Psoas muscle (tissue), 8 donors: ENCODE data around the gene TYW1. TPM values are rescaled to one million over a fixed set of nuclear protein-coding genes. Genes with fewer than 3 reads are reported as not detected.
"Not testable (repeated sequence)": the region's sequence is repeated elsewhere in the genome, so short reads cannot be mapped to it uniquely, and the experiment has no call there.

Source experiments
- ATAC-seq, 4 donors: fragments of 200-7000 bp; cut with Tn5 transposase; one replicate each; pipeline ENCODE4 v1.9.1; 2020; ENCODE audit warnings: moderate library complexity in 3 of 4, mild to moderate bottlenecking in 2 of 4
- DNase-seq, 2 donors: peaks; one replicate each; pipeline ENCODE4 v3.0.0-alpha.2; 2020
- H3K27ac ChIP-seq: fragments of 200-600 bp; one replicate; pipeline ENCODE4 v1.8.0; 2022
- H3K27me3 ChIP-seq, 3 donors: fragments of 200-600 bp in 1 of 3; one replicate each; pipeline versions ENCODE4 v1.6.1 to v1.8.0; 2013 to 2022; ENCODE audit warnings: low read length in 2 of 3, mild to moderate bottlenecking in 2 of 3, moderate library complexity in 1 of 3; ENCODE audit not compliant: insufficient read depth in 3 of 3
- H3K36me3 ChIP-seq, 2 donors: fragments of 200-600 bp in 1 of 2; one replicate each; pipeline versions ENCODE4 v1.6.1 to v1.8.0; 2013 to 2022; ENCODE audit warnings: low read depth in 1 of 2, mild to moderate bottlenecking in 1 of 2, moderate library complexity in 1 of 2; ENCODE audit not compliant: insufficient read depth in 1 of 2
- H3K4me1 ChIP-seq: fragments of 200-600 bp; one replicate; pipeline ENCODE4 v1.8.0; 2022
- H3K4me3 ChIP-seq: fragments of 200-600 bp; one replicate; pipeline ENCODE4 v1.8.0; 2022; ENCODE audit warnings: mild to moderate bottlenecking
- H3K9me3 ChIP-seq: fragments of 200-600 bp; one replicate; pipeline ENCODE4 v1.8.0; 2022
- WGBS, 3 donors: extraction: QIAGEN DNeasy Blood & Tissue Kit; methylation state at CpG; one replicate each; pipeline versions ENCODE4 v1.1.6 to v1.1.7; 2013; 5-methylcytosine and 5-hydroxymethylcytosine counted together
- intact Hi-C, 2 donors: fragments of 100-400 bp; cut with DNase I; formaldehyde crosslinking; loops; one replicate each; pipeline versions ENCODE4 v1.11.0 to v1.14.2; 2022
- polyA plus RNA-seq, 3 donors: library from polyadenylated mRNA; stranded (reverse); fragments of 200-250 nt; gene quantifications; one replicate each; pipeline ENCODE4 v1.2.3, GENCODE V29; 2013
- total RNA-seq, 4 donors: library from RNA; stranded (reverse); fragmentation: NEBNext Ultra II Directional in 2 of 4; extraction: Animal tissue kit (Norgen Biotek cat#: 25700) in 2 of 4; gene quantifications; one replicate each; pipeline versions ENCODE4 v1.2.1 to v1.2.4, GENCODE V29; 2021 to 2023
- TF ChIP-seq, protein P1 (sequence below): fragments of 200-600 bp; IDR thresholded peaks from one replicate; pipeline ENCODE4 v1.8.0; 2022; ENCODE audit warnings: antibody characterized with exemption
- donor health status: healthy with polysubstance abuse.
- donor health status: DM: no; HTN: no; CAD: no; lungs with moderate emphysema.
- donor health status: Bipolar disorder and iron deficiency.
- donor health status: healthy.
- donor health status: DM: yes; HTN: yes; CAD: no.
- donor health status: DM: no; HTN: no; CAD: no.
- donor health status: DM: no; HTN: no; CAD: no.
- donor health status: DM: yes; HTN: yes; CAD: no.

Gene TYW1
- total and polyA plus RNA-seq, 7 donors = 9.3 to 20.1 (median 10.7) TPM

DNA sequence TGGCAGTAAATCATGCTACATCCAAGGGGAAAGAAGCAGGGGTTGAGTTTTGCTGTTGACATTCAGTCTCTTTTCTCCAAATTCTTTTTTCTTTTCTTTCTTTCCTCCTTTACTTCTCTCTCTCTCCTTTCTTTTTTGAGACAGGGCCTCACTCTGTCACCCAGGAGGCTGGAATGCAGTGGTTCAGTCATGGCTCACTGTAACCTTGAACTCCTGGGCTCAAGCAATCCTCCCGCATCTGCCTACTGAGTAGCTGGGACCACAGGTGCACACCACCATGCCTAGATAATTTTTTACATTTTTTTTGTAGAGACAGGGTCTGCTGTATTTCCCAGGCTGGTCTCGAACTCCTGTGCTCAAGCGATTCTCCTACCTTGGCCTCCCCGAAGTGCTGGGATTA, 36.4 kb upstream of the TYW1 start:
- Histone ChIP-seq H3K27ac (no peak overlapping the region), H3K36me3 (peaks cover 0 to 57% of the 10 kb centered on the region in 2 donors), H3K9me3 (no peaks in the 10 kb centered on the region), H3K27me3 (no peaks in the 10 kb centered on the region), H3K4me3 (no peak overlapping the region), H3K4me1 (no peaks in the 10 kb centered on the region)
- no peak for ATAC-seq
- TF ChIP-seq, protein P1, sequence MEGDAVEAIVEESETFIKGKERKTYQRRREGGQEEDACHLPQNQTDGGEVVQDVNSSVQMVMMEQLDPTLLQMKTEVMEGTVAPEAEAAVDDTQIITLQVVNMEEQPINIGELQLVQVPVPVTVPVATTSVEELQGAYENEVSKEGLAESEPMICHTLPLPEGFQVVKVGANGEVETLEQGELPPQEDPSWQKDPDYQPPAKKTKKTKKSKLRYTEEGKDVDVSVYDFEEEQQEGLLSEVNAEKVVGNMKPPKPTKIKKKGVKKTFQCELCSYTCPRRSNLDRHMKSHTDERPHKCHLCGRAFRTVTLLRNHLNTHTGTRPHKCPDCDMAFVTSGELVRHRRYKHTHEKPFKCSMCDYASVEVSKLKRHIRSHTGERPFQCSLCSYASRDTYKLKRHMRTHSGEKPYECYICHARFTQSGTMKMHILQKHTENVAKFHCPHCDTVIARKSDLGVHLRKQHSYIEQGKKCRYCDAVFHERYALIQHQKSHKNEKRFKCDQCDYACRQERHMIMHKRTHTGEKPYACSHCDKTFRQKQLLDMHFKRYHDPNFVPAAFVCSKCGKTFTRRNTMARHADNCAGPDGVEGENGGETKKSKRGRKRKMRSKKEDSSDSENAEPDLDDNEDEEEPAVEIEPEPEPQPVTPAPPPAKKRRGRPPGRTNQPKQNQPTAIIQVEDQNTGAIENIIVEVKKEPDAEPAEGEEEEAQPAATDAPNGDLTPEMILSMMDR = no peak
- DNase-seq = no peak
- WGBS, 3 donors = 95 to 98% (median 97%) methylated on average over 4 of the region's 4 CpGs
- intact Hi-C loops = no loop called here

DNA sequence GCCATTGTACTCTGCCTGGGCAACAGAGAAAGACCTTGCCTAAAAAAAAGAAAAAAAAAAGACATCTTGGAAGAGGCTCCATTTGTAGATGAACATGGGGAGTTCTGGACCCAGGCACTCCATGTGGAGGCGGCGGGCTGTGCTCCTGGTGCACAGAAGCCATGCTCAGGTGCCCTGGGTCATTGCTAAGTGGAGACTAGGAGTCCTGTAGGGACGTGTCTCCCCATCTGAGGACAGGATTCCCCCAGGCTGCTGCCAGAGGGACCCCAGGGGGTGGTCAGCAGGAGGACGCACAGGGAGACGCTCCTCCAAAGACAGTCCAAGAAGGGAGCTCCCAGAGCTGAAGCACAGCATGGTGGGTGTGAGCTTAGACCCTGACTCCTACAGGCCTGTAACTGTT, 35.5 kb upstream of the TYW1 start:
- DNase-seq (no peak), ATAC-seq (no peak)
- peaks cover 0 to 48% of the 10 kb centered on the region in 2 donors for H3K36me3 ChIP-seq
- no peaks in the 10 kb centered on the region for H3K9me3 ChIP-seq
- no peak overlapping the region for H3K27ac ChIP-seq
- intact Hi-C loops = no loop called here
- 92 to 95% (median 93%) methylated on average over 5 of the region's 5 CpGs for WGBS, 3 donors
- H3K27me3 ChIP-seq = no peaks in the 10 kb centered on the region
- TF ChIP-seq, protein P1 = no peak
- no peak overlapping the region for H3K4me3 ChIP-seq
- H3K4me1 ChIP-seq = no peaks in the 10 kb centered on the region

DNA sequence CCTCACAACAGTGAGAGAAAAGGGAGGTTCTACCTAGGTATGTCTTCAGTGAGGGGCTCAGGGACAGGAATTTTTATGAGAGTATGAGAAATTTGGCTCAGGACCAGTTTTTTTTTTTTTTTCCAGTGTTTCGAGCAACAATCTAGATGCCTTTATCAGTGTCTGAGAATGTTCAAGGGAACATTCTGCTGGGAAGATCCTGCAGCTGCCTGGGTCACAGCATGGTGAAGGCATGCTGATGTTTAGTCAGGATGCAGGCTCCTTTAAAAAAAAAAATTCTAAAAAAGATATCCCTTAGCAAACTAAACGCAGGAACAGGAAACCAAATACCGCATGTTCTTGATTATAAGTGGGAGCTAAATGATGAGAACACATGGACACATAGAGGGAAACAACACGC, 32.2 kb upstream of the TYW1 start:
- TF ChIP-seq, protein P1 = no peak
- DNase-seq (no peak), ATAC-seq (no peak)
- no peaks in the 10 kb centered on the region for H3K27me3 ChIP-seq
- intact Hi-C loops = no loop called here
- H3K36me3 ChIP-seq = peaks cover 0 to 16% of the 10 kb centered on the region in 2 donors
- H3K27ac ChIP-seq = no peak overlapping the region
- no peak overlapping the region for H3K4me3 ChIP-seq
- H3K9me3 ChIP-seq = no peaks in the 10 kb centered on the region
- no peaks in the 10 kb centered on the region for H3K4me1 ChIP-seq
- 37 to 47% (median 47%) methylated on average over 4 of the region's 4 CpGs for WGBS, 3 donors

DNA sequence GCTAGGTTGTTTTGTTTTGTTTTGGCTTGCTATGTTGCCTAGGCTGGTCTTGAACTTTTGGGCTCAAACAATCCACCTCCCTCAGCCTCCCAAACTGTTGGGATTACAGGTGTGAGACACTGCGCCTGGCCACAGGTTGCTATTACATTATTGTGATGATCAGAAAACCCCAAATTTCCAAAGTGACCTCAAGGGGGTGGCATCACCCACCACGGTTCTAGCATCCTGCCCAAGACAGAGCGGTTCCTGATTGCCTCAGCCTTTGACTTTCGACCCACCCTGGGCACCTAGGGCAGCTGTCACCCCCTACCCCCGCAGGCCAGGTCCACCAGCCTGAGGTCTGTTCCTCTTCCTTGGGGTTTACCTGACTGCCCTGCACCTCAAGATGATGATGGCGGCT, 29.6 kb upstream of the TYW1 start:
- 87 to 90% (median 88%) methylated on average over 6 of the region's 6 CpGs for WGBS, 3 donors
- H3K9me3 ChIP-seq = no peaks in the 10 kb centered on the region
- H3K27me3 ChIP-seq = no peaks in the 10 kb centered on the region
- no peak for ATAC-seq
- no peak for DNase-seq
- intact Hi-C loops = no loop called here
- no peak overlapping the region for H3K4me3 ChIP-seq
- TF ChIP-seq, protein P1 = no peak
- no peaks in the 10 kb centered on the region for H3K36me3 ChIP-seq
- no peak overlapping the region for H3K27ac ChIP-seq
- no peaks in the 10 kb centered on the region for H3K4me1 ChIP-seq

DNA sequence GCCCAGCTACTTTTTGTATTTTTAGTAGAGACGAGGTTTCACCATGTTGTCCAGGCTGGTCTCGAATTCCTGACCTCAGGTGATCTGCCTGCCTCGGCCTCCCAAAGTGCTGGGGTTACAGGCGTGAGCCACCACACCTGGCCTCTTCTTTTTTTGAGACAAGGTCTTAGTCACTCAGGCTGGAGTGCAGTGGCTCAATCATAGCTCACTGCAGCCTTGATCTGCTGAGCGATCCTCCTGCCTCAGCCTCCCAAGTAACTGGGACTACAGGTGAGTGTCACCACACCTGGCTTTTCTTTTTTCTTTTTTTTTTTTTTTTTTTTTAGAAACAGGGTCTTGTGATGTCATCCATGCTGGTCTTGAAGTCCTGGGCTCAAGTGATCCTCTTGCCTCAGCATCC, 27.6 kb upstream of the TYW1 start:
- H3K4me3 ChIP-seq, H3K36me3 ChIP-seq, ATAC-seq, H3K9me3 ChIP-seq, intact Hi-C loops, H3K27ac ChIP-seq, H3K27me3 ChIP-seq, DNase-seq, H3K4me1 ChIP-seq: not testable (repeated sequence)
- WGBS, 3 donors = 84 to 91% (median 88%) methylated on average over 5 of the region's 5 CpGs
